ENCODE measurements around the gene TRIM67.

The TRIM67 gene

GRCh38 chr1:231213831-231214573 is 52.1 kb downstream of the TRIM67 start:
- Histone ChIP-seq H3K4me1 (ENCODE audit: control insufficient read depth, insufficient read depth, low read length, poor library complexity, severe bottlenecking) (peaks cover 8% of the 10 kb centered on the region), H3K9me3 (ENCODE audit: control insufficient read depth, low read length) (no peaks in the 10 kb centered on the region), H3K27ac (ENCODE audit: insufficient read depth, low read length, poor library complexity, severe bottlenecking) (no peak overlapping the region), H3K36me3 (ENCODE audit: control insufficient read depth, insufficient read depth, low read length) (no peaks in the 10 kb centered on the region), H3K4me3 (ENCODE audit: insufficient read depth, low read depth, low read length, poor library complexity, severe bottlenecking) (no peak overlapping the region), H3K27me3 (replicated peaks; ENCODE audit: control insufficient read depth, insufficient read depth, low read length, poor library complexity, severe bottlenecking) (no peaks in the 10 kb centered on the region)
- DNase-seq = no peak

DNA sequence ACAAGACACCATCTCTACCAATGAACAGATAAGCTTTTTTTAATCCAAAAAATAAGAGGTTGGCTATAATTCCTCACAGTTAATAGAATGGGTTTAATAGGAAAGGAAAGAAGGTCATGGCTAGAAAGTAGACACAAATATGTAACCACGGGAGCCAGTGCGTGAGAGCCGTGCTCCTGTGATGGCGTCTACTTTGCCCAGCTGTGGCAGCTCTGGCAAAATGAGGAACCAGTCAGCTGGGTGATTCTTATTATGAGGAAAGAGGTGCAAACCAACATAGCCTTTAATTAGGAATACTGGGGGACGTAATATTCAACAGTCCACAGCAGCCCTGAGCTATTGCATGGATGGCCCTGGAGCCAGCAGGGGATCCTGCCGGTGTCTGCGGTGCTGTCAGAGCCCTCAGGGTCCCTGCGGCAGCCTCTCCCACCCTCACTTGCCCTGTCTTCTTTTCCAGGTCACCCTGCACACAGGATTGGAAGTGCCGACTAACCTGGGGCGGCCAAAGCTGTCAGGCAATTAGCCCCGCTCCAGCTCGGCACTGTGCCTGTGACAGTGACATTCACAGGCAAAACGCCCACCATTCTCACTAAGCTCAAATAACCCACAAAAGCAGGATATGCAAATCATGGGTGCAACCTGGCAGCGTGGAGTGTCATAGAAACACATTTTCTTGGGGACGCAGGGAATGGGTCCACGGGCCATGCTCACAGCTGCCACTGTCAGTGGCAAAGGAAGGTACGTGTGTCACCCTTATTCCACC is 53.2 kb downstream of the TRIM67 start:
- no peaks in the 10 kb centered on the region for H3K9me3 ChIP-seq (ENCODE audit: control insufficient read depth, low read length)
- H3K4me3 ChIP-seq (ENCODE audit: insufficient read depth, low read depth, low read length, poor library complexity, severe bottlenecking) = no peak overlapping the region
- no peak overlapping the region for H3K27ac ChIP-seq (ENCODE audit: insufficient read depth, low read length, poor library complexity, severe bottlenecking)
- no peaks in the 10 kb centered on the region for H3K27me3 ChIP-seq (replicated peaks; ENCODE audit: control insufficient read depth, insufficient read depth, low read length, poor library complexity, severe bottlenecking)
- H3K4me1 ChIP-seq (ENCODE audit: control insufficient read depth, insufficient read depth, low read length, poor library complexity, severe bottlenecking) = peaks cover 8% of the 10 kb centered on the region
- H3K36me3 ChIP-seq (ENCODE audit: control insufficient read depth, insufficient read depth, low read length) = no peaks in the 10 kb centered on the region
- DNase-seq = no peak

DNA sequence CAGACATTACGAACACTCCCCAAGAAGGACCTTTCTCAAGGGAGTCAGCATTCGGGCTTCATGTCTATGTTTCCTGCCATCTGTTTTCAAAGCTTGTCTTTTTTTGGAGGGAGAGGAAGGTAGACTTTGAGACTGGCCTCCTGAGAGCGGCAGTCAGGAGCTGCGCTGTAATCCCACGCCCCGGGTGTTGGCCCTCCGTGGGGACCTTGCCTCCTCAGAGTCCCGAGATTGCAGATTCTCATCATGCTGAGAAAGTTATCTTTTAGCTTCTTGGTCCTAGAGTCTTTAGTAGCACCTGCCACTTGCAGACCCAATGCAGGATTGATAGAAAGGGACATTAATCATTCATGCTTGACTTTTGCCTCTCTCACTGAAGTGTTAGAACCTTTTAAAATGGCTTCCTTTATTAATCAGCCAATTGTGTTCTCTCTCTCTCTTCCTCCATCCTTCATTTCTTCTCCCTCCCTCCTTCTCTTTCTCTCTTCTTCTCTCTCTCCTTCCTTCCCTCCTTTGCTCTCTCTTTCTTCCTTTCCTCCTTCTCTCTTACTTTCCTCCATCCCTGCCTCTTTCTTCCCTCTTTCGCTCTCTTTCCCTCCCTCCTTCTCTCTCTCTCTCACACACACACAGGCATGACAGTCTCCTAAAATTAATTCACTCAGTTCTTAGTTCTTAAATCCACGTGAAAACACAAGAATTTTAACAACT is 54.0 kb downstream of the TRIM67 start:
- Histone ChIP-seq H3K27me3 (replicated peaks; ENCODE audit: control insufficient read depth, insufficient read depth, low read length, poor library complexity, severe bottlenecking) (no peaks in the 10 kb centered on the region), H3K4me1 (ENCODE audit: control insufficient read depth, insufficient read depth, low read length, poor library complexity, severe bottlenecking) (peaks cover 8% of the 10 kb centered on the region), H3K27ac (ENCODE audit: insufficient read depth, low read length, poor library complexity, severe bottlenecking) (no peak overlapping the region), H3K9me3 (ENCODE audit: control insufficient read depth, low read length) (no peaks in the 10 kb centered on the region), H3K36me3 (ENCODE audit: control insufficient read depth, insufficient read depth, low read length) (no peaks in the 10 kb centered on the region), H3K4me3 (ENCODE audit: insufficient read depth, low read depth, low read length, poor library complexity, severe bottlenecking) (no peak overlapping the region)
- no peak for DNase-seq

DNA sequence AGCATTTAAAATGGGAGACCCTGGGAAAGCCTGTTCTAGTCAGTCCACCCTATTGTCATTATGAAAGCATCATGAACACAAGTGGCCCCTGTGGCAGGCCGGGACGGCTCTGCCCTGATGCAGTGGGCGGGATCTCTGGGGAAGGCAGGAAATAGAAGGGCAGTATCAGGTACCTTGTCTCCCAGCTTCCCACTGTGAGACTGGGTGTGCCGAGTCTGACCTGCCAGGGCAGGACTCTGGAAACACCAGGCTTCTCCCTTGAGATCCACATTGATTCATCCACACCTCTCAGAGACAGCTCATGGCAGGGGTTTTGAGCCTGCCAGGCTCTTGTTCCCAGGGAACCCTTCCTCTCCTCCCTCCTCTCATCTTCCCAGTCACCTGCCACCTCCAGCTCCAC is 54.6 kb downstream of the TRIM67 start:
- H3K27ac ChIP-seq (ENCODE audit: insufficient read depth, low read length, poor library complexity, severe bottlenecking) = no peak overlapping the region
- no peaks in the 10 kb centered on the region for H3K27me3 ChIP-seq (replicated peaks; ENCODE audit: control insufficient read depth, insufficient read depth, low read length, poor library complexity, severe bottlenecking)
- H3K4me1 ChIP-seq (ENCODE audit: control insufficient read depth, insufficient read depth, low read length, poor library complexity, severe bottlenecking) = peaks cover 2% of the 10 kb centered on the region
- no peak overlapping the region for H3K4me3 ChIP-seq (ENCODE audit: insufficient read depth, low read depth, low read length, poor library complexity, severe bottlenecking)
- H3K36me3 ChIP-seq (ENCODE audit: control insufficient read depth, insufficient read depth, low read length) = no peaks in the 10 kb centered on the region
- no peak for DNase-seq
- H3K9me3 ChIP-seq (ENCODE audit: control insufficient read depth, low read length) = no peaks in the 10 kb centered on the region

GRCh38 chr1:231217056-231217455 is 55.2 kb downstream of the TRIM67 start:
- no peaks in the 10 kb centered on the region for H3K27me3 ChIP-seq (replicated peaks; ENCODE audit: control insufficient read depth, insufficient read depth, low read length, poor library complexity, severe bottlenecking)

GRCh38 chr1:231218078-231218477 is 56.2 kb downstream of the TRIM67 start:
- no peak for DNase-seq
- no peak overlapping the region for H3K27ac ChIP-seq (ENCODE audit: insufficient read depth, low read length, poor library complexity, severe bottlenecking)
- H3K27me3 ChIP-seq (replicated peaks; ENCODE audit: control insufficient read depth, insufficient read depth, low read length, poor library complexity, severe bottlenecking) = no peaks in the 10 kb centered on the region
- H3K36me3 ChIP-seq (ENCODE audit: control insufficient read depth, insufficient read depth, low read length) = no peaks in the 10 kb centered on the region
- H3K4me3 ChIP-seq (ENCODE audit: insufficient read depth, low read depth, low read length, poor library complexity, severe bottlenecking) = no peak overlapping the region
- no peaks in the 10 kb centered on the region for H3K4me1 ChIP-seq (ENCODE audit: control insufficient read depth, insufficient read depth, low read length, poor library complexity, severe bottlenecking)
- H3K9me3 ChIP-seq (ENCODE audit: control insufficient read depth, low read length) = no peaks in the 10 kb centered on the region

More at GRCh38 chr1:231217056-231217455, 55.2 kb downstream of the TRIM67 start:
- no peaks in the 10 kb centered on the region for H3K36me3 ChIP-seq (ENCODE audit: control insufficient read depth, insufficient read depth, low read length)
- H3K4me1 ChIP-seq (ENCODE audit: control insufficient read depth, insufficient read depth, low read length, poor library complexity, severe bottlenecking) = no peaks in the 10 kb centered on the region
- H3K4me3 ChIP-seq (ENCODE audit: insufficient read depth, low read depth, low read length, poor library complexity, severe bottlenecking) = no peak overlapping the region
- no peaks in the 10 kb centered on the region for H3K9me3 ChIP-seq (ENCODE audit: control insufficient read depth, low read length)
- DNase-seq = no peak
- H3K27ac ChIP-seq (ENCODE audit: insufficient read depth, low read length, poor library complexity, severe bottlenecking) = no peak overlapping the region

DNA sequence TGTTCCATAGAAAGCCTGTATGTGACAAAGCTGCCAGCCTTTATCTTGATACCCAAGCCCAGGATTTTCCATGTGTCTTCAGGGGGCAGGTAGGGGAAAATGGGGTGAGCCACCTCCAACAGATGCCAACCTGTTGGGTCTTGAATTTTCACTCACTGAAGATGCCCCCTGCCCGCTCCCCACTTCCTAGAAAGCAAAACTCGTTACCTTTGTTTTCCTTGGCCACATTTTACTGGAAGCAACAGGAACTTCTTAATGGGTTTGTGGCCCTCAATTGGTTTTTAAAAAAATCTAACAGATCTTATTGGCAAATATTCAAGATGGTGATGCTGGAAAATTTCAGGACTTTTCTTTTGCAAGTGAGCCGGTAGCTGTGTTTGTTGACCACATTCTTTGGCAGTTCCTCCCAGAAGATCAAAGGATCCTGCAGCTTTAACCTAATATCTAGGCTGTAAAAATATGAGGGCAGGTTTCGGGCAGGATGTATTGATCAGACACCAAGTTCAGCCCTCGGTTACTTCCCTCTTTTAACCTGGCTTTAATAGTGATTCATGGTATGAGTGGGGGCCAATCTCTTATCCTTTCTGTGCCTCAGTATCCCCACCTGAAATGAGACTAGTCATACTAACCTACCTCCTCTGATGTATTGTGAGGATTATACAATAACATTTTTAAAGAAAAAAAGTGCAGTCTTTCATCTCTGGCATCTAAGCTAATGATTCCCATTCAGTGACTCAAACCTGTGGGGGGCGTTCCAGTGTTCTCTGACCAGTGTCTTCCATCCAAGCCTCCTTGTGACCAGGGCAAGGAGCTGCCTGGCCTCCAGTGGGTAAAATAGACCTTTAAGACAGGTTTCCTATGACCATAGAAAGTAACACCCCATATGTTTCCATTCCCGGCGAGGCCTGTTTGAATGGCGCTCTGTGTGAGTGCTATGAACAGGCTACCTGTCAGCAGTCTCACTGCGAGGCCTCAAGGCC is 57.9 kb downstream of the TRIM67 start:
- Histone ChIP-seq H3K27ac (ENCODE audit: insufficient read depth, low read length, poor library complexity, severe bottlenecking) (no peak overlapping the region), H3K27me3 (replicated peaks; ENCODE audit: control insufficient read depth, insufficient read depth, low read length, poor library complexity, severe bottlenecking) (no peaks in the 10 kb centered on the region)

DNA sequence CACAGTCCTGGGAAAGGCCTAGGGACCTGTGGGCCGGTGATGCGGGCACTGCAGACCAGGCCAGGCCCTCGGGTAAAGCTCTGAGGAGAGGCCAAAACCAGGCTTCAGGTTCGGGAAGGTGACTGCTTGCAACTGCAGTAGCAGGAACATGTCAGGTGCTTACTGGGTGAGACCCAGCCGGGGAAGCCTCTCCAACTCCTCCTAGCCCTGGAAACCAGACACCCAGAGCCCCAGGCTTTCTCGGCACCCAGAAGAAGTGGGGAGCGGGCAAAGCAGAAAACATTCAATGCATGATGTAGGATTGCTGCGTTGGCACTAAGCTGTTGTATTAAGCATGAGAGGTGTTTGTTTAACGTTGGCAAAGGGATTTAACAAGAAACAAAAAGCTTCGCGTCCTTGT is 58.9 kb downstream of the TRIM67 start:
- no peaks in the 10 kb centered on the region for H3K27me3 ChIP-seq (replicated peaks; ENCODE audit: control insufficient read depth, insufficient read depth, low read length, poor library complexity, severe bottlenecking)
- H3K4me3 ChIP-seq (ENCODE audit: insufficient read depth, low read depth, low read length, poor library complexity, severe bottlenecking) = no peak overlapping the region
- peaks cover 14% of the 10 kb centered on the region for H3K36me3 ChIP-seq (ENCODE audit: control insufficient read depth, insufficient read depth, low read length)
- DNase-seq = no peak
- H3K27ac ChIP-seq (ENCODE audit: insufficient read depth, low read length, poor library complexity, severe bottlenecking) = no peak overlapping the region
- H3K4me1 ChIP-seq (ENCODE audit: control insufficient read depth, insufficient read depth, low read length, poor library complexity, severe bottlenecking) = no peaks in the 10 kb centered on the region
- no peaks in the 10 kb centered on the region for H3K9me3 ChIP-seq (ENCODE audit: control insufficient read depth, low read length)

More for the DNA sequence above, 57.9 kb downstream of the TRIM67 start:
- no peaks in the 10 kb centered on the region for H3K4me1 ChIP-seq (ENCODE audit: control insufficient read depth, insufficient read depth, low read length, poor library complexity, severe bottlenecking)
- no peaks in the 10 kb centered on the region for H3K9me3 ChIP-seq (ENCODE audit: control insufficient read depth, low read length)
- peaks cover 8% of the 10 kb centered on the region for H3K36me3 ChIP-seq (ENCODE audit: control insufficient read depth, insufficient read depth, low read length)
- no peak for DNase-seq
- H3K4me3 ChIP-seq (ENCODE audit: insufficient read depth, low read depth, low read length, poor library complexity, severe bottlenecking) = no peak overlapping the region

DNA sequence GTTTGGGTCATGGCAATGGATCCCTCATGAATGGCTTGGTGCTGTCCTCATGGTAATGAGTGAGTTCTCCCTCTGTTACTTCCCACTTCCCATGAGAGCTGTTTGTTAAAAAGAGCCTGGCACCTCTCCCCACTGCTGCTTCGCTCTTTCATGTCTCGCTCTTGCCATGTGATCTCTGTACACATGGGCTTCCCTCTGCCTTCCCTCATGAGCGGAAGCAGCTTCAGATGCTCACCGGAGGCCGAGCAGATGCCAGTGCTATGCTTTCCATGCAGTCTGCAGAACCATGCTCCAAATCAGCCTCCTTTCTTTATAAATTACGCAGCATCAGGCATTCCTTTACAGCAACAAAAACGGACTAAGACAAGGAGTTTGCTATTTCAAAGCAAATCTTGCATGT is 64.3 kb downstream of the TRIM67 start:
- Histone ChIP-seq H3K27ac (ENCODE audit: insufficient read depth, low read length, poor library complexity, severe bottlenecking) (no peak overlapping the region), H3K9me3 (ENCODE audit: control insufficient read depth, low read length) (no peaks in the 10 kb centered on the region), H3K36me3 (ENCODE audit: control insufficient read depth, insufficient read depth, low read length) (peaks cover 45% of the 10 kb centered on the region), H3K27me3 (replicated peaks; ENCODE audit: control insufficient read depth, insufficient read depth, low read length, poor library complexity, severe bottlenecking) (no peaks in the 10 kb centered on the region), H3K4me3 (ENCODE audit: insufficient read depth, low read depth, low read length, poor library complexity, severe bottlenecking) (no peak overlapping the region), H3K4me1 (ENCODE audit: control insufficient read depth, insufficient read depth, low read length, poor library complexity, severe bottlenecking) (no peaks in the 10 kb centered on the region)
- no peak for DNase-seq
